ENCODE measurements around the gene NLGN4X. TPM values are rescaled to one million over a fixed set of nuclear protein-coding genes. Genes with fewer than 3 reads are reported as not detected.

The NLGN4X gene
- total RNA-seq, 2 donors from 2014 or later: 19.2 to 76.9 TPM

GRCh38 chrX:5979338-5979737, 249.3 kb downstream of the NLGN4X start:
- H3K9me3 Mint-ChIP-seq: peaks cover 2% of the 10 kb centered on the region
- no peak overlapping the region for H3K27ac Mint-ChIP-seq
- no peak overlapping the region for H3K27ac ChIP-seq (ENCODE audit: low read depth, low read length)
- H3K4me3 Mint-ChIP-seq: no peak overlapping the region
- no peak for DNase-seq
- H3K27me3 Mint-ChIP-seq (ENCODE audit: insufficient read depth): no peaks in the 10 kb centered on the region
- H3K9me3 ChIP-seq (ENCODE audit: control insufficient read depth, low read length): peaks cover 1% of the 10 kb centered on the region
- H3K36me3 ChIP-seq (ENCODE audit: control insufficient read depth, insufficient read depth, low read length): no peaks in the 10 kb centered on the region
- TF ChIP-seq CTCF (conservative IDR thresholded peaks at IDR 0.05): no peak
- no peaks in the 10 kb centered on the region for H3K27me3 ChIP-seq (ENCODE audit: control insufficient read depth, insufficient read depth, low read length, poor library complexity, severe bottlenecking)
- no peak overlapping the region for H3K4me3 ChIP-seq (ENCODE audit: low read length)
- 100% methylated on average over 1 of the region's 1 CpG; no CpG with 5 or more reads in 1 of the 2 experiments for WGBS, 2 experiments (ENCODE audit: insufficient coverage in 1 of 2, insufficient read length in 1 of 2)
- H3K4me1 ChIP-seq (ENCODE audit: control insufficient read depth, insufficient read depth, low read length): no peaks in the 10 kb centered on the region
- no peak overlapping the region for H3K9ac ChIP-seq (ENCODE audit: extremely low read depth, low read length, poor library complexity, severe bottlenecking)
- H3K4me1 Mint-ChIP-seq: peaks cover 3% of the 10 kb centered on the region
- peaks cover under 1% of the 10 kb centered on the region for H3K36me3 Mint-ChIP-seq (ENCODE audit: low read depth)

GRCh38 chrX:5976332-5976731, 252.3 kb downstream of the NLGN4X start:
- Histone ChIP-seq H3K4me3 (ENCODE audit: low read length) (no peak overlapping the region), H3K9me3 (ENCODE audit: control insufficient read depth, low read length) (no peaks in the 10 kb centered on the region), H3K27ac (ENCODE audit: low read depth, low read length) (no peak overlapping the region), H3K27me3 (ENCODE audit: control insufficient read depth, insufficient read depth, low read length, poor library complexity, severe bottlenecking) (no peaks in the 10 kb centered on the region), H3K4me1 (ENCODE audit: control insufficient read depth, insufficient read depth, low read length) (no peaks in the 10 kb centered on the region), H3K36me3 (ENCODE audit: control insufficient read depth, insufficient read depth, low read length) (no peaks in the 10 kb centered on the region), H3K9ac (ENCODE audit: extremely low read depth, low read length, poor library complexity, severe bottlenecking) (no peak overlapping the region)
- Mint-ChIP-seq H3K36me3 (ENCODE audit: low read depth) (peaks cover 5% of the 10 kb centered on the region), H3K27me3 (ENCODE audit: insufficient read depth) (no peaks in the 10 kb centered on the region), H3K4me3 (no peak overlapping the region), H3K4me1 (no peaks in the 10 kb centered on the region), H3K27ac (no peak overlapping the region), H3K9me3 (no peaks in the 10 kb centered on the region)
- WGBS, 2 experiments (ENCODE audit: insufficient coverage in 1 of 2, insufficient read length in 1 of 2): 88% methylated on average over 4 of the region's 4 CpGs; no CpG with 5 or more reads in 1 of the 2 experiments
- TF ChIP-seq CTCF (conservative IDR thresholded peaks at IDR 0.05): no peak
- DNase-seq: no peak

GRCh38 chrX:5971300-5971699, 257.4 kb downstream of the NLGN4X start:
- no peak overlapping the region for H3K27ac ChIP-seq (ENCODE audit: low read depth, low read length)
- no peak overlapping the region for H3K4me3 Mint-ChIP-seq
- H3K36me3 Mint-ChIP-seq (ENCODE audit: low read depth): peaks cover 5% of the 10 kb centered on the region
- no peak for TF ChIP-seq CTCF (conservative IDR thresholded peaks at IDR 0.05)
- no peak overlapping the region for H3K4me3 ChIP-seq (ENCODE audit: low read length)
- H3K4me1 ChIP-seq (ENCODE audit: control insufficient read depth, insufficient read depth, low read length): no peaks in the 10 kb centered on the region
- no peaks in the 10 kb centered on the region for H3K36me3 ChIP-seq (ENCODE audit: control insufficient read depth, insufficient read depth, low read length)
- H3K27me3 ChIP-seq (ENCODE audit: control insufficient read depth, insufficient read depth, low read length, poor library complexity, severe bottlenecking): no peaks in the 10 kb centered on the region
- no peak overlapping the region for H3K9ac ChIP-seq (ENCODE audit: extremely low read depth, low read length, poor library complexity, severe bottlenecking)
- DNase-seq: no peak
- H3K4me1 Mint-ChIP-seq: no peaks in the 10 kb centered on the region
- H3K27me3 Mint-ChIP-seq (ENCODE audit: insufficient read depth): no peaks in the 10 kb centered on the region
- no peak overlapping the region for H3K27ac Mint-ChIP-seq
- no peaks in the 10 kb centered on the region for H3K9me3 Mint-ChIP-seq
- H3K9me3 ChIP-seq (ENCODE audit: control insufficient read depth, low read length): no peaks in the 10 kb centered on the region
